T-helper 22 cell (primary cell): ENCODE measurements around the gene ZNF133.
A peak's percentile ranks its signal among the peaks of the same experiment; 100 is the strongest.
"Not testable (repeated sequence)": the region's sequence is repeated elsewhere in the genome, so short reads cannot be mapped to it uniquely, and the experiment has no call there.

ENCODE experiments used
- DNase-seq: peaks from one replicate; pipeline ENCODE4 v3.0.0-alpha.2; 2020; ENCODE audit warnings: low read depth

Gene ZNF133

DNA sequence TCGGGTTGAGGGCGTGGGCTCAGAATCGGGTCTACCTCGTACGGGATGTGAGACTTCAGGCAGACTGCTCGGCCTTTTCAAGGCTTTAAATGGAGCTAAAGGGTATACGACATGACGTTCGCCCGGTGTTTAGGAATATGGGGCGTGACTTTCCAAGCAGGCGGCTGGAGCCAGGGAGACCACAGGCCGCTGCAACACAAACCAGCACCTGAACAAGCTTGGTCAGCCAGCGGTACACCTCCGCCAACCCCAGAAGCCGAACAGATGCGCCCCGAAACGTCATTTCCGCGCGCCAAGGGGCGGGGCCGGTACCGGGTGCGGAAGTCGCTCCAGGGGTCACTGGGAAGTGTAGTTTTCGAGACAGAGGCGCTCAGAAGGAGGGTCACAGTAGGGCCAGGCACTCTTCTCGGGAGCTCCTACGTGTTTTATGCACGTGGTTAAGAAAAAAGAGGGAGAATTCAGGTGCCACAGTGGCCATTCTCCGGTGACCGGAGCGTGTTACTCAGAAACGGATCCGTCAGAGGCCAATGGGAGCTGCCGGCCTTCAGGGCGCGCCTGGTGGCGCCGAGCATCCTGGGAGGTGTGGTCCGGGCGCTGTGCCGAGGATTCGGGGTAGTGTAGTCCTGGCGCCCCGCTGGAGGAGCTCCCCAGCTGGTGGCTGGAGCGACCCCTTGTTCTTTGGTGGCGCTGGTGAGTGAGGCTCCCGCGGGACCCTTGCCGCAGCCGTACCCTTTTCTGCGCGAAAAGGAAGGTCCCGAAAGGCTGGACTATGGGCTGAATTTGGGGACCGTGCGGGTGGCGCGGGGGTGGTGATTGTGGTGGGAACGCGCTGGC is at the start of gene ZNF133:
Gene ZNF133 (plus strand): TSS at position 613 of the 834 bp plus-strand sequence. CDS start 17,160 bp downstream, outside the sequence.
- DNase-seq: peak; percentile 92

DNA sequence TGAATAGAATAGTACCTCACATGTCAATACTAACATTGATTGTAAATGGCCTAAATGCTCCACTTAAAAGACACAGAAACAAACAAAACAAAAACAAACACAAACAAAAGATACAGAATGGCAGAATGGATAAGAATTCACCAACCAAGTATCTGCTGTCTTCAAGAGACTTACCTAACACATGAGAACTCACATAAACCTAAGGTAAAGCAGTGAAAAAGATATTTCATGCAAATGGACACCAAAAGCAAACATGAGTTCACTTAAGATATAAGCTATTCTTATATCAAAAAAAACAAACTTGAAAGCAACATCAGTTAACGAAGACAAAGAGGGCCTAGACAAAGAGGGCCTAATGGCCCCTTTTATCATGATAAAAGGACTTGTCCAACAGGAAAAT is 47.3 kb upstream of the ZNF133 start:
- no peak for DNase-seq

DNA sequence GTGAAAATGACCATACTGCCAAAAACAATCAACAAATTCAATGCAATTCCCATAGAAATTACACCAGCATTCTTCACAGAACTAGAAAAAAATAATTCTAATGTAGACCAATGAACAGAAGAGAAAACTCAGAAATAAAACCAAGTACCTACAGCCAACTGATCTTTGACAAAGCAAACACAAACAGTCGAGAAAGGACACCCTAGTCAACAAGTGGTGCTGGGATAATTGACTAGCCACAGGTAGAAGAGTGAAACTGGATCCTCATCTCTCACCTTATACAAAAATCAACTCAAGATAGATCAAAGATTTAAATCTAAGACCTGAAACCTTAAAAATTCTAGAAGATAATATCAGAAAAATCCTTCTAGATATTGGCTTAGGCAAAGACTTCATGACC is 44.5 kb upstream of the ZNF133 start:
- no peak for DNase-seq

DNA sequence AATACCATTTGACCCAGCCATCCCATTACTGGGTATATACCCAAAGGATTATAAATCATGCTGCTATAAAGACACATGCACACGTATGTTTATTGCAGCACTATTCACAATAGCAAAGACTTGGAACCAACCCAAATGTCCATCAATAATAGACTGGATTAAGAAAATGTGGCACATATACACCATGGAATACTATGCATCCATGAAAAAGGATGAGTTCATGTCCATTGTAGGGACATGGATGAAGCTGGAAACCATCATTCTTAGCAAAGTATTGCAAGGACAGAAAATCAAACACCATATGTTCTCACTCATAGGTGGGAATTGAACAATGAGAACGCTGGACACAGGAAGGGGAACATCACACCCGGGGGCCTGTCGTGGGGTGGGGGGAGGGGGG is 39.8 kb upstream of the ZNF133 start:
- not testable (repeated sequence) for DNase-seq

DNA sequence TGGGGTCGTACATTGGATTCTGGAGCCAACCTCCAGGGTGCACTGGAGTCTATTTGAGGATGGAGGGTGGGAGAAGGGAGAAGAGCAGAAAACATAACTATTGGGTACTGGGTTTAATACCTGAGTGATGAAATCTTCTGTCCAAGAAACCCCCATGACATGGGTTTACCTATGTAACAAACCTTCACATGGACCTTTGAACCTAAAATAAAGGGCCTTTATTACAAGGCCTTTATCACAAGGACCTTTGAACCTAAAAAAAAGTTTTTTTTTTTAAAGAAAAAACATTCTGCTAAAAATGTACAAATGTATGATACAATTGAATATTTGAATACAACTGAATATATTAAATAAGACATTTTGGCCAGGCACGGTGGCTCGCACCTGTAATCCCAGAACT is 38.1 kb upstream of the ZNF133 start:
- no peak for DNase-seq

DNA sequence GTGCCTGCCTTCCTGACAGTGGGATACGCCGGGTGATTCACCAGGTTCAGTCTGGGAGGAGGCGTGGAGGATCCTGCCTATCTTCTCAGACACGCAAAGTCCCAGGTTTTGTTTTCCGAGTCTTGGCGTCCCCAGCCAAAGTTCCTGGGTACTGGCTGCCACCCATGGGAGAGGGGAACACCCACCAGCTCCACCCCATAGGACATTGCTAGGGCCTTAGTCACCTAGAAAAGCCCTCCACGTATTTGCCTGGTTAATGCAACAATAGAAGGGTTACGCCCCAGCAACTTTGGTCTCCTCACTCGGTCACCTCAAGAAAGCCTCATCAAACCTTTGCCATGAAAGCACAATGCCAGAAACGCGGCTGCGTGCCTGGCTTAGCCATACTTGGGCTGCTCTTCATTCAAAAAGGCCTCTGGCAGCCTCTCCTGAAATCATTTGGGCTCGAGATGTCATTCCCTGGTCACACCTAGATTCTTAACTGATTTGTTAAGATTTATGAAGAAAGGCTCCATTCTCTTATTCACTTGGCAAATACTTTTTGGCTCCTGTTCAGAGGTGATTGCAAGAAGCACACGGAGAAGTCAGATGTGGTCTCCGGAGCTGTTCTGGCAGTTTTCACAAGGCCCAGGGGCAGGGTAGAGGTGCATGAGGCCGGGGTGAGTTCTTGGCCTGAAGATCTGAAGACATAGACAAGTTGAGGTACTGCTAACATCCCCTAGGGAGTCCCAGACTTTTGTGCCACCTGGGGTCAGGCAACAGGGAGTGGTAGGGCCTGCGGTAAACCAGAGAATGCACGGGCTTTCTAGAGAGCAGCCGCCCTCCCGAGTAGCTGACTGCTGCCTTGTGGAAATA is 35.5 kb upstream of the ZNF133 start:
- no peak for DNase-seq

DNA sequence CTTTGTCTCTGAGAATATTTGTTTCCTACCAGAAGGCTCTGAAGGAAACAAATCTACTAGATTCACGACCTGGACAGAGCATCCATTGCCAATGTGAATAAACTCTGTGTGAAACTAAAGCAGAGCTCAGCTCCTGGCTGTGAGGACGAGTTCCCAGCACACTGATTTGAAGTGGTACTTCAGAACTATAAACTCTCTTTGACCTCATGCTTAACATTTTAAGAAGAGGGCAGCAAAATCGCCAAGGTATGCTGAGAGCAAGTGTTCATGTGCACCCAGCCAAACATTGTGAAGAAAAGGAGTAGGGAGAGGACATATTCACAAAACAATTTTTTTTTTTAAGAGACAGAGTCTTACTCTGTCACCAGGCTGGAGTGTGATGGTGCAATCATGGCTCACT is 33.7 kb upstream of the ZNF133 start:
- no peak for DNase-seq

DNA sequence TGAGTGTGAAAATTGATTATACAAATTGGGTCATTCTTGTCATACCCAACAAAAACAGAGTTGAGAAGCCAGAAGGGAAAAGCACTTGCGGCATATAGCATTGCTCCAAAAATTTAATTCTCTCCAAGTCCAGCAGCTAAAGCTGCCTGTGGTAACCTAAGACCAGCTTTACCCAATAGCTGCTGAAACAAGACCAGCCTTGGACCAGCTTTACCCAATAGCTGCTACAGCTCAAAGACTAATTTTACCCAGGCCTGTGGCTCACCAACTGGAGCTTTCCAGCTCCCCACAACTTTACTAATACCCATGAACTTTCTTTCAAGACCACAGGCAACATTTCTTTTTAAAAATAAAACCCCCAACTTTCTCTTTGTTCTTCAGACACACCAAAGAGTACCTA is 32.8 kb upstream of the ZNF133 start:
- no peak for DNase-seq

DNA sequence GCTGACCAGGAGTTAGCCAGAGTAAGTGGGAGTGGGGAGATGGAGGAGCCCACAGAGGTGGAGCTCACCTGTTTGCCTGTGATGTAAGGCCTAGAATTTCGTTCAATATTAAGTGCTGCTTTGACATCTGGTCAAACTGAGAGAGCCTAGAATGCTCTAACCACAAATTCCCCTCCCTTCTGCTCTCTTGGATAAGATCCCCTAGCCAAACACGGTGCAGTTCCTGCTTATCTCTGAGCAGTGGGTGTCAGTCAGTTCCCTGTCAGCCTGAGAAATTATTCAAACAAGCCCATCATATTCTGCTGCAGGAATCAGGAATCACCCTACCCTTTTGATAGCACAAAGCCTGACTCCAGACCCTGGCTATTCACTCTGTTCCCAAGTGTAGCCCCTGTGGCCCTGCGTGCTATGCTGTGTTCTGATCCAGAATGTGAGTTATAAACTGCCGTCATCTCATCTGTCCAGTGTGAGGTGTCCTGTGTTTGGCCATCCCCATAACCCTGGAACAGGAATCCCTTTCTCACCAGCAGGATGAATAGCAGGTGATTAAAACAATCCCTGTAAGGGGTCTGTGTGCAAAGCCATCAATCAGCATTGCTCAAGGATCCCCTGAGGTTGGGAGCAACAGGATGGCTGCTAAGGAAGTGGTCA is 31.8 kb upstream of the ZNF133 start:
- DNase-seq: no peak

DNA sequence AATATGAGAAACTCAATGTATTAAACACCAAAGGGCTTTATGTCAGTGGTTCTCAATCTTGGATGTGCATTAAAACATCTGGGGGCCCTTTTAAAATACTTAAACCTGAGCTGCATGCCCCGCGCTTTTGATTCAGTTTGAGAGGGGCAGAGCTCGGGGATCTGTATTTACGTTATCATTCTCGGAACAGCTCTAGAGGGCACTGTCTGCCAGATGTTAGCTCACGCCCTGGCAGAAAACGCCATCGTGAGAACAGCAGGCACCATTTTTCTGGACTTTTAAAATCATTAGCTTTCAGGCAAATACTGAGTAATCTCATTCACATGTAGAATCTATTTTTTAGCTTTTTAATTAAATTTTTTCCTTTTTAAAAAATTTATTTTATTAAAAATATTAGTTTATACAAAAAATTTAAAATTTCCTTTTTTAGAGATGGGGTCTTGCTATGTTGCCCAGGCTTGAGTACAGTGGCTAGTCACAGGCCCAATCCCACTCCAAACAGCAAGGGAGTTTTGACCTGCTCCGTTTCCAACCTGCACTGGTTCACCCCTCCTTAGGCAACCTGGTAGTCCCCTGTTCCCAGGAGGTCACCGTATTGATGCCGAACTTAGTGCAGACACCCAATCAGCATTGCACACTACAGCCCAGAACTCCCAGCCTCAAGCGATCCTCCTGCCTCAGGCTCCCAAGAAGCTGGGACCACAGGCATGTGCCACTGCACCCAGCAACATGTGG is 30.0 kb upstream of the ZNF133 start:
- DNase-seq: no peak

DNA sequence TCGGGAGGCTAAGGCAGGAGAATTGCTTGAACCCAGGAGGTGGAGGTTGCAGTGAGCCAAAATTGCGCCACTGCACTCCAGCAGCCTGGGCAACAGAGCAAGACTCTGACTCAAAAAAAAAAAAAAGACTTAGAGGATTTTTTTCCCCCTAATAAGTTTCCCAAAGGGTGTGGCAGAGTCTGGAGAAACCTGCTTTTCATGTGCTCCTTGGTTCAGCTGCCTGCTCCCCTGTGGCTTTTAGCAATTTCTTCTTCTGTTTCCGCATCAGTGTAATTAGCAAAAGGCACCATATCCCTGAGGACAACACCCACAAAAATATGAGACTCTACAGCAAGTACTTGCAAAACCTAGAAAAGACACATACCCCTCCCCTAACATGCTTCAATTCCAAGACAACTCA is 28.6 kb upstream of the ZNF133 start:
- no peak for DNase-seq

DNA sequence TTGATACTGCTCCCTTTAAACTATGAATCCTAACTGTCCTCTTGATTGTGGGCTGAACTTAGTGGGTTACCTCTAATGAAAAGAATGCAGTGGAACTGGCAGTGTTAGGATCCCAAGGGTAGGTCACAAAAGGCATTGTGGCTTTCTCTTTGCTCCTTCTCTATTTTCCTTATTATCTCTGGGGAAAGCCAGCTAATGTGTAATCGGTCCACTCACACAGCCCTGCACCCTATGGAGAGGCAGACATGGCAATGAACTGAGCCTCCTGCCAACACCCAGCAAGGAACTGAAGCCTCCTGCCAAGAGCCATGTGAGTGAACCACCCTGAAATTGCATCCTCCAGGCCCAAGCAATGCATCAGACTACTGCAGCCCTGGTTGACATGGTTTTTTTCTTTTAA is 24.6 kb upstream of the ZNF133 start:
- no peak for DNase-seq

DNA sequence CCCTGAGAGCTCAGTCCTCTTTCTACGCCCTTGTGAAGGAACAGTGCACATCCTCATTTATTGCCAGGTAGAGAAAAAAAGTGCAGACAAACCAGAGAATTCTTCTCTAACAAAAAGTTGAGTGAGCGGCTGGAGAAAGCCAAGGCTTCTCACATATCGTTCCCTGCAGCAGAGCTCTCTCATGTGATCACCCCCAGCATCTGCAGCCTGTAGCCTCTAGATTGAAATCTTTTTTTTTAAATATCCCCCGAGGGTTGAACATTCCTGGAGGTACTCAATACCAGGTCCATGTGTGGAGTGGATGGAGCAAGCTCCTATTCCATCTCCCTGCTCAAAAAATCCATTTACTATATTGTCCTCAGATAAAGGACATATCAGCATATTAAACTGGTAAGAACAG is 22.9 kb upstream of the ZNF133 start:
- no peak for DNase-seq

DNA sequence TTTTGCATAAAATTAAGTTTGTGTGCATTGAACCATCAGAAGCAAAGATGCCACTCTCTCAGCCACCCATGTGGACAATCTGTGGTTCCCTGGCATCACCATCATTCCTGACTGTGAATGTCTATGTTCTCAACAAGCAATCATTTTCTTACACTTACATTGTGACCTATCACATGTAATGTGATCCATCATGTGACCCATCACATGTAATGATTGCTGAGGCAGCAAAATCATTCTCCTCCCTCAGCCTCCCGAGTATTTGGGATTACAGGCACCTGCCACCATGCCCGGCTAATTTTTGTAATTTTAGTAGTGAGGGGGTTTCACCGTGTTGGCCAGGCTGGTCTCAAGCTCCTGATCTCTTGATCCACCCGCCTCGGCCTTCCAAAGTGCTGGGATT is 22.0 kb upstream of the ZNF133 start:
- DNase-seq: no peak

DNA sequence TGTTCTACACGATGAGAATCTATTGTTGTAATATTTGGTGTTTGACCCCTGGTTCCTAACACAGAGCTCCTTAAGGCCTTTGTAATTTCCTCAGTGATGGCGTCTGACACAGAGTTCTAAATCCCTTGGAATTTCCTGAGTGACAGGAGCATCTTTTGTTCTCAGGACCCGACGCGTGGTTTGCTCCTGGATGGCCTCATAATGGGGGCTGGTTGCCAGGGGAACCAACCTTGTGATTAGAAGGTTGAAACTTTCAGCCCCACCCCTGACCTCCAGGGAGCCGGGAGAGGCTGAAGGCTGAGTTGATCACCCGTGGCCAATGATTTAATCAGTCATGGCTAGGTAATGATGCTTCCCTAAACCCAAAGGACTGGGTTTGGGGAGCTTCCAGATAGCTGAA is 20.5 kb upstream of the ZNF133 start:
- no peak for DNase-seq

DNA sequence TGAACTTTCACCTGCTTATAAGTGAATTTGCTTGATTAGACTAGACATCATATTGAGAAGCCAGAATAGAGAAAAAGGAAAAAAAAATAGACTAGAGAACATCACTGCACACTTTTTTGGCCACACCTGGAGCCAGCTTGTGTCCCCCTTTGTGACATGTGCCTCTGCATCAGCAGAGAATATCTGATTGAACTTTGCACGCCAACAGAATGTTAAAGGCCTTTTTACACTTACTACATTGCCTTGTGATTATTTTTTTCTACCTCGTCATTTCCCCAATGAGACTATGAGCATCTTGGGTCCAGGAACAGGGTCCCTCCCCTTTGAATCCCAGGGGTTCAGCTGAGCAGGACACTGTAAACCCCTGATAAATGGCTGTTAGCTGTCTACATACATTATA is 17.2 kb upstream of the ZNF133 start:
- DNase-seq: no peak

DNA sequence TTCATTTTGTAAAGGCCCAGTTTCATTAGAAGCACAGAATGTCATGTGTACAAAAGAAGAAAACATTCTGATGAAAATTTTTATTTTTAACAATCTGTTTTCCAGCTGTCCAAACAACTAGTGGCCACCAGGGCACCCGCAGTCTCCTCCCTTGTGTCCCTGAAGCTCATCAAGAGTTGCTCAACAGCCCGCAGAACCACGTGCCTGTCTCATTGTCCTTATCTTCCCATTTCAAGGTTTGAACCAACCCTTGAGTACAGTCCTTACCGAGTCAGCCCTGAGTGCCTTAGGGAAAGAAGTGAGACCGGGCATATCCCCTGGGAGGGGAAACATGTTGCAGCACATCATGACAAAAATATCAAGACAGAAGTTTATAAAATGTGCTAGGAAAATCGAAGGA is 15.9 kb upstream of the ZNF133 start:
- no peak for DNase-seq

DNA sequence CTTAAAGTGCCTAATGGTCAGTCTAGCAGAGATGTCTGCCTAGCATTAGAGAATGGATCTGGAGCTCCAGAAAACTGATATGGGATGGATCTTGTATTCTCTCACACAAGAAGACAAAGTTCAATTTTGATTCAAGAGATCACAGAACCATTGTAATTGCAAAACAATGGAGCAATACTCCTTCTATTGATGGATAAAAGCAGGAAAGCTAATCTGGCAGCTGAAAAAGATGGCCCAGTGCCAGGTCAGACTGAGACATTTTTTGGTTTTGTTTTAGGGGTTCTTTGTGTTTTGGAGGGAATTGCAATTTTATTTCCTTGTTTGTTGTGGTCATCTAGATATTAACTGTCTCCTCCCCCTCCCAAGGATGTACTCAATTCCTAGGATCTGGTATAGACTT is 14.6 kb upstream of the ZNF133 start:
- DNase-seq: no peak

DNA sequence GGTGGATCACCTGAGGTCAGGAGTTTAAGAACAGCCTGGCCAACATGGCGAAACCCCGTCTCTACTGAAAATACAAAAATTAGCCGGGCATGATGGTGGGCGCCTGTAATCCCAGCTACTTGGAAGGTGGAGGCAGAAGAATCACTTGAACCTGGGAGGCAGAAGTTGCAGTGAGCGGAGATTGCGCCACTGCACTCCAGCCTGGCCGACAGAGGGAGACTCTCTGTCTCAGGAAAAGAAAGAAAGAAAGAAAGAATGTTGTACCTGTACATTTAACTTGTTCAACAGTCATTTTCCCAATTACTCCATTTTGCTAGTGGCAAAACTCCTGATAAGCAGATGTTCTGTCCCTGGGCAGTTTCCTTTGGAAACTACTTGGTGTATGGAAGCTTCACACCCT is 12.4 kb upstream of the ZNF133 start:
- not testable (repeated sequence) for DNase-seq

DNA sequence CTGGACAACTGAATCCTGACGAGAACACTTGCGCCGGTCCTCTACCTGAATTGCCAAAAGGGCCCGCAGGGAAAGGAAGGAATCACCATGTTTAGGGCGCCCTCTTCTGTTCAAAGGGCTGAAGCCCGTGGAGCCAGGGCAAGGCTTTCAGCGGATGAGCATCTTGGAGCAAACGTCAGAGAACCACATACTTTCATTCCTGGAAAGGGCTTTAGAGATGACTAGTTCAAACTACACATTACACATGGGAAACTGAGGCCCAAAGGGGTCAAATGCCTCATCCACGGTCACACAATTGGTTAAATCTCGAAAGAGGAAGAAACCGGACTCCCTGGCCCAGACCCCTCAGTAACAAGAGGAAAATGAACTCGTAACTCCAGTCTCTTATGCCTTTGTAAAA is 11.5 kb upstream of the ZNF133 start:
- DNase-seq: peak; percentile 8

DNA sequence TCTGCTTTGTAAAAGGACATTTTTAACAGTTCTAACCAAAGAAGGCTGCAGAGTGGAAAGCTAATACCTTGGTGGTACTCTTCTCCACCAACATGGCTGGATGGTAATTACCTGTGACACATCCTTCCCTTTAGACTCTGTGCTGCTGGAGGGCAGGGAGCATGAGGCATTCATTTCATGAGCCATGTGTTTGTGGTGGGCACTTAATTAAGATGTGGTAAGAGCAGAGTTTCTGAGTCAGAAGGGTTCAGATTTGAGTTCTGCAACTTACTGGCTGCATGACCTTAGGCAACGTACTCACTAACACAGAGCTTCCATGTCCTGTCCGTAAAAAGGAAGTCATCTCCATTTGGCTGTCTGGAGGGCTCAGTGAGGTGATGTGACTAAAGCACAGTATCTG is 9.1 kb upstream of the ZNF133 start:
- DNase-seq: no peak
